GM21717 (cell line): ENCODE data around the gene KCNT1.

Experiments used
- ATAC-seq: cut with Tn5 transposase; IDR thresholded peaks from one replicate; pipeline ENCODE4 v1.9.1; 2021; ENCODE audit warnings: mild to moderate bottlenecking, moderate library complexity; ENCODE audit not compliant: unreplicated experiment

The KCNT1 gene

DNA sequence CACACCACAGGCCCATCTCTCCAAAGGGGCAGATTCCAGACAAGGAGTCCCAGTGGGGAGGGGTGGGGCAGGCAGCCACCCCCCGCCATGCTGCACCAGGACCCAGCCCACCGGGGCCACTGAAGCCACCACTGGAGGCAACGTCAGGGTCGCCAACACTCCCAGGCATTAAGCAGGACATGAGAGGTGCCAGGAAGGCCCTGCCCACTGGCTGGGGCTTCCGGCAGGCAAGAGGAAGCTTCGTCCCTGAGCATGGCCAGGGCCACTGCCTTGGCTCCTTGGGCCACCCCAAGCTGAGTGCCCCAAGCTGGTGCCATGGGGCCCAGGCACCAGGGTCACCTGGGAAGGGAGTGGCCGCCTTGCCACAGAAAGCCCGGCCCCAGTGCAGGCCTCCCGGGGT is 17.5 kb downstream of the KCNT1 start:
- ATAC-seq: no peak

DNA sequence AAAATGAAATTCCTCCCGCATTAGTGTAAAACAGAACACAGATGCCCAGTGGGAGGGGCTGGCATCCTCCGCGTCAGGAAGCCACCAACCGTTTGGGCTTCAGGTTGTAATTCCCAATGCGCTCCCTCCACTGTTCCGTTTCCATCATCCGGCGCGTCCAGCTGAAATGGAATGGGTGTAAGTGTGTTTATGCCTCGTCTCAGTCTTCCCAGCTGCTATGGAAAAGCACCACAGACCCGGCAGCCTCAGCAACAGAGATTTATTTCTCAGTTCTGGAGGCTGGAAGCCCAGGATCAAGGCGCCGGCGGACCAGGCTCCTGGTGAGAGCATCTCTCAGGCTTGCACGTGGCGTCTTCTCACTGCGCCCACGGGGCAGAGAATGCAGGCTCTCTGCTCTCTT is 20.4 kb downstream of the KCNT1 start:
- no peak for ATAC-seq

DNA sequence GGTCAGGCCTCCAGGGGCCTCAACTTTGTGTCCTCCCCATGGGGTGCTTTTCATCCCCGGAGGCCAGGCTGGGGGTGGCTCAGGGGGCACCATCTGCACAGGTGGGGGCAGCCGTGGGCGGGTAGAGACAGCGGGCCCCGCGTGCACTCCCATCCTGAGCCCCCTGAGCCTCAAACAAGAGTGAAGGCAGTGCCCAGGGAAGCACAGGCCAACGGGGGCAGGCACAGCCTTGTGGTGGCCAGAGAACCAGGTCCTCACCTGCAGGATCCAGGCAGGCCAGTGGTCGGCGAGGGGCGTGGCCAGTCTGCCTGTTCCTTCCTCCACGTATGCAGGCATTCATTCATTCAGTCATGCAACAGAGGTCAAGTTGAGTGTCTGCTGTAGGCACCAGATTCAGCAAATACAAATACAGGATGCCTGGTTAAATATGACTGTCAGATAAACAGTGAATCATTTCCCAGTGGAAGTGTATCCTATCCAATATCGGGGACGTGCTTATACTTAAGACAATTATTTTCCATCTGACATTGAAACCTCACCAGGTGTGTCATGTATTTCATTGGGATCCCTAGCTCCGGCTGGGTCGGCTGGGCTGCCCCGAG is 22.3 kb downstream of the KCNT1 start:
- no peak for ATAC-seq

DNA sequence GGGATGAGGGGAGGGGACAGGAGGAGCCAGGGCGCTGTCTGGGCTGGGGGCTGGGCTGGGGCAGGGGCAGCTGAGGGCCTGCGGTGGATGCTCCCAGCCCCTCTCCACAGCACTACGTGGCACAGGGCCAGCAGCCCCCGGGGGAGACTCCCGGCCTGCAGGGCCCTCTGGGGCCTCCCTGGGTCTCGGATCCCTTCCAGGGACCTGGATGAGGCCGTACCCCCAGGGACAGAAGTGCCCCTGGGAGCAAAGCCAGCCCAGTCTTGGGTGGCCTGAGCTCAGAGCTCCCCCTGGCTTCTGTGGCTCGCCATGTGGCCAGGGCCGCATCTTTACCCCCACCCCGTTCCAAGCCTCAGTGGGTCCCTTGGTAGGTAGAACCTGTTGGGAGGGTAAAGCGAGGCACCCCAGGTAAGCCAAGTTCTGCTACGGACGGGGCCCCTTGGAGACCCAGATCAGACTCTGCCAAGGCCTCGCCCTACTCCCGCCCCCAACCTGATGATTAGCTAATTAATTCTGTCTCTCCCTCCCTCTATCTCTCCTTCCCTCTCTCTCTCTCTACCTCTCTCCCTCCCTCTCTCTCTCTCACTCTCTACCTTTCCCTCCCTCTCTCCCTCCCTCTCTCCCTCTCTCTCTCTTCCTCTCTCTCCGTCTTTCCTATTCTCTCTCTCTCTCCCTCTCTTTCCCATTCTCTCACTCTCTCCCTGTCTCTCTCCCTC is 24.3 kb downstream of the KCNT1 start:
- ATAC-seq: no peak

DNA sequence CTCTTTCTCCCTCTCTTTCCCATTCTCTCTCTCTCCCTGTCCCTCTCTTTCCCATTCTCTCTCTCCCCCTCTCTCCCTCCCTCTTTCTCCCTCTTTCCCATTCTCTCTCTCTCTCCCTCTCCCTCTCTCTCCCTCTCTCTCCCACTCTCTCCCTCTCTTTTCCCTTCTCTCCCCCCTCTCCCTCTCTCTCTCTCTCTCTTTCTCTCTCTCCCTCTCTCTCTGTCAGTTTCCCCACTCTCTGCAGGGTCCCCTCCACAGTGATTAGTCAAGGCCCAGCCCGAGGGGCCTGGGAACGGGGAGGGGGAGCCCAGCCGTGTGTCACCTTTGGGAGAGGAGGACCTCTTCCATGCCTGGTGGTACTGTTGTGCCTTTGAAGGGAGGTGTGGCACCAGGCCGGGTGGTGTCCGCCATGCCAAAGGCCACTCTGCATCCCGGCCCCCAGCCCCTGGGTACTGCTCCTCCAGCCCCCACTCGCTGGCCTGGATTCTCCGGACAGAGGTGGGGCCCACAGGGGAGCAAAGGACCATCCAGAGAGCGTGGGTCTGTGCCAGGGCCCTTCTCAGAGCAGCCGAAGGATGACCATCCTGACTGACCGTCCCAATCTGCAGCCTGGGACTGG is 25.4 kb downstream of the KCNT1 start:
- ATAC-seq: no peak

GRCh38 chr9:135728436-135729110 is 26.6 kb downstream of the KCNT1 start:
- no peak for ATAC-seq

GRCh38 chr9:135729480-135729879 is 27.5 kb downstream of the KCNT1 start:
- no peak for ATAC-seq

DNA sequence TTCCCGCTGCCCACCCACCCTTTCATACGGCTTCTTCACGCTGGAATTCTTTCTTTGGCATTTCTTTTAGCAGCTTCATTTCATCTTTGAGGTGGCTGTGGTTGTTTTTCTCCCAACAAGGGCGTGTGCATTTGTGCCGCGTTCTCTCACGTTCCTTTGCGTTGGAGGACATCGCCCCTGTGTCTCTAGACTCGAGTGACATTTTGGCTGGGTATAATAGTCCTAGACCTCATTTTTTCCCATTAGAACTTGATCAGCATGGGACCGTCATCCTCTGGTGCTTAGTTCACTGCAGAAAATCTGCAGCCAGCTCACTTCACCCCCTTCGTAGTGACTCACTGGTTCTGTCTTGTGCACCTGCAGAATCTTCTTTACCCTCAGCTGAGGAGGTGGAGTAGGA is 29.5 kb downstream of the KCNT1 start:
- ATAC-seq: no peak

- no peak for ATAC-seq
These were observed 30.7 kb downstream of the KCNT1 start for GRCh38 chr9:135732569-135733257.

- no peak for ATAC-seq
These were observed 32.7 kb downstream of the KCNT1 start for GRCh38 chr9:135734616-135735144.

DNA sequence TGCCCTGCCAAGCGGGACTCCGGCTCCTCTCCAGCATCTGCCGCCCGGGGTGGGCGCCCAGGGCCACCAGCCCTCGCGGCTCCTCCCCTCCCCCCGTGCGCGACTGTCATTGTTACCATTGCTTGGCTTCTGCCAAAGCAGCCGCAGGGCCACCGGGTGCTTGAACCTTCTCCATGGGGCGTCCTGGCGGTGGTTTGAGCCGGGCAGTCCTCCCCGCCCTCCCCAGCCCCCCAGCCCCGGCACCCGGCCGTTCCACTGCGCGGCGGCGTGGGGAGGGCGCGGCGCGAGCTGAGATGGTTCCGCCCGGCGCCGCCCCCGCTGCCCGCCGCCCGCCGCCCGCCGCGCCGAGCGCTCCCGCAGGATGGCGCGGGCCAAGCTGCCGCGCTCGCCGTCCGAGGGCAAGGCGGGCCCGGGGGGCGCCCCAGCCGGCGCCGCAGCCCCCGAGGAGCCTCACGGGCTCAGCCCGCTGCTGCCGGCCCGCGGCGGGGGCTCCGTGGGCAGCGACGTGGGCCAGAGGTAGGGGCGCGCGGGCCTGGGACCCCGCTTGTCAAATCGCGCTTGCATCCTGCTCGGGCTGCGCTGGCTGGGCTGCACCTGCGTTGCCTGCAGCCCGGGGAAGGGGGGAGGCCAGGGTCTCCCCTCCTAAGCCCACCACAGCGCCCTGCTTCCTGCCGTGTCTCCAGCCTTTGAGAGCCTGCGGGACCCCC is 34.4 kb downstream of the KCNT1 start:
- ATAC-seq: no peak

GRCh38 chr9:135736979-135737839 is 35.2 kb downstream of the KCNT1 start:
- ATAC-seq: no peak

DNA sequence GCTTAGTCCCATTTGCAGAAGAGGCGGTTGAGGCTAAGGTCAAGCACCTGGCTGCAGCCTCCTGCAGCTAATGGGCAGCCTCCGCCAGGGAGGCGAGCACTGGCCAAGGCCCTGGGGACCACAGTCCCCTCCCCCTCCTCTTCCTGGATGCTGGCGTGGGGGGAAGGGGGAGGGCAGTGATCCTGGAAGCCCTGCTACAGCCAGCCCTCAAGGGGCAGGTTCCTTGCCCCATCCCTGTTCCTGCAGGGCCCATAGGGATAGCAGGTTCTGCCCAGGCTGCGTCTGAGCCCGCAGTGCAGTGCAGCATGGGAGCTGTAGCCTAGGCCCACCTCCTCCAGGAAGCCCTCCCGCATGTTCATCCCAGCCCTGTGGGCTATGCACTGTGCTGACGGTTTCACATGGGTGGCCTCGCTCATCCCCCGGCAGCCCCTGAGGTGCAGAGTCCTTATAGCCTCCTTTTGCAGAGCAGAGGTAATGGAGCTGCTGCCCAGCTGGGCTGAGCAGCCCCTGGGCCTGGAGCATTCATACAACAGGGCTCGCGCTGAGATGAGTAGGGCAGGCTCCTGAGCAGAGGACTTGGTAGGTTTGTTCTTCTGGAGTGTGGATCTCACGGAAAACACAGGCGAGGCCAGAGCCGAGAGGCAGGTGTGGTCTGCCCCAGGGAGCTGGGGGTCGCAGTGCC is 36.0 kb downstream of the KCNT1 start:
- no peak for ATAC-seq

GRCh38 chr9:135739271-135740220 is 37.6 kb downstream of the KCNT1 start:
- no peak for ATAC-seq

- ATAC-seq: no peak
These were observed 39.6 kb downstream of the KCNT1 start for GRCh38 chr9:135741276-135742219.

GRCh38 chr9:135743021-135743420 is 41.0 kb downstream of the KCNT1 start:
- no peak for ATAC-seq
